ENCODE data around the gene POLN. TPM values are rescaled to one million over a fixed set of nuclear protein-coding genes. Genes with fewer than 3 reads are reported as not detected.

The POLN gene
- total and polyA plus RNA-seq, 2 experiments from 2014 or later = 1.7 to 2.0 TPM

DNA sequence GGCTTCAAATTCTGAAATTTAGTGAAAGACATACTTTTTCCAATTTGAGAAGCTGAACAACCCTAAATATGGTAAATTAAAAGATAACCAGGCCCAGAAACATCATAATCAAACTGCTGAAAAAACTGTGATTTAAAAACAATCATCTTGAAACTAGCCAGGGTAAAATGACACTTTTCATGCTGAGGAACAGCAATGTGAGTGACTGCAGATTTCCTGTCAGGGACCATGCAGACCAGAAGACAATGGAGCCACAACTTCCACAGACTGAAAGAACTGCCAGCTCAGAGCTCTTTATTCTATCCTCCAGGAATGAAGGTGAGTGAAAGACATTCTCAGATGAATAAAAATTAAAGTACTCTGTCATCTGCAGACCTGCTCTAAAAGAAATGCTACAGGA is 109.5 kb downstream of the POLN start:
- Histone ChIP-seq H3K79me2 (no peaks in the 10 kb centered on the region), H3K36me3 (replicated peaks; ENCODE audit: insufficient read depth, low read depth) (no peaks in the 10 kb centered on the region), H3K4me3 (no peak overlapping the region), H3K27me3 (no peaks in the 10 kb centered on the region), H4K20me1 (ENCODE audit: insufficient read depth, poor library complexity, severe bottlenecking) (no peaks in the 10 kb centered on the region), H3K9me3 (ENCODE audit: low read depth) (no peaks in the 10 kb centered on the region), H3K9me2 (replicated peaks; ENCODE audit: insufficient read depth) (no peaks in the 10 kb centered on the region), H3K4me1 (ENCODE audit: insufficient read depth) (no peaks in the 10 kb centered on the region), H3K27ac (no peak overlapping the region), H2AFZ (no peak overlapping the region), H3K4me2 (no peak overlapping the region)
- TF ChIP-seq EZH2 (IDR thresholded peaks at IDR 0.05; ENCODE audit: borderline replicate concordance) (no peak), EZH2phosphoT487 (IDR thresholded peaks at IDR 0.05; ENCODE audit: low read depth, severe bottlenecking, unreplicated experiment) (no peak)
- TF ChIP-seq, protein P1, sequence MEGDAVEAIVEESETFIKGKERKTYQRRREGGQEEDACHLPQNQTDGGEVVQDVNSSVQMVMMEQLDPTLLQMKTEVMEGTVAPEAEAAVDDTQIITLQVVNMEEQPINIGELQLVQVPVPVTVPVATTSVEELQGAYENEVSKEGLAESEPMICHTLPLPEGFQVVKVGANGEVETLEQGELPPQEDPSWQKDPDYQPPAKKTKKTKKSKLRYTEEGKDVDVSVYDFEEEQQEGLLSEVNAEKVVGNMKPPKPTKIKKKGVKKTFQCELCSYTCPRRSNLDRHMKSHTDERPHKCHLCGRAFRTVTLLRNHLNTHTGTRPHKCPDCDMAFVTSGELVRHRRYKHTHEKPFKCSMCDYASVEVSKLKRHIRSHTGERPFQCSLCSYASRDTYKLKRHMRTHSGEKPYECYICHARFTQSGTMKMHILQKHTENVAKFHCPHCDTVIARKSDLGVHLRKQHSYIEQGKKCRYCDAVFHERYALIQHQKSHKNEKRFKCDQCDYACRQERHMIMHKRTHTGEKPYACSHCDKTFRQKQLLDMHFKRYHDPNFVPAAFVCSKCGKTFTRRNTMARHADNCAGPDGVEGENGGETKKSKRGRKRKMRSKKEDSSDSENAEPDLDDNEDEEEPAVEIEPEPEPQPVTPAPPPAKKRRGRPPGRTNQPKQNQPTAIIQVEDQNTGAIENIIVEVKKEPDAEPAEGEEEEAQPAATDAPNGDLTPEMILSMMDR (IDR thresholded peaks at IDR 0.05; ENCODE audit: poor library complexity) = no peak
- DNase-seq (ENCODE audit: low spot score) = no peak

DNA sequence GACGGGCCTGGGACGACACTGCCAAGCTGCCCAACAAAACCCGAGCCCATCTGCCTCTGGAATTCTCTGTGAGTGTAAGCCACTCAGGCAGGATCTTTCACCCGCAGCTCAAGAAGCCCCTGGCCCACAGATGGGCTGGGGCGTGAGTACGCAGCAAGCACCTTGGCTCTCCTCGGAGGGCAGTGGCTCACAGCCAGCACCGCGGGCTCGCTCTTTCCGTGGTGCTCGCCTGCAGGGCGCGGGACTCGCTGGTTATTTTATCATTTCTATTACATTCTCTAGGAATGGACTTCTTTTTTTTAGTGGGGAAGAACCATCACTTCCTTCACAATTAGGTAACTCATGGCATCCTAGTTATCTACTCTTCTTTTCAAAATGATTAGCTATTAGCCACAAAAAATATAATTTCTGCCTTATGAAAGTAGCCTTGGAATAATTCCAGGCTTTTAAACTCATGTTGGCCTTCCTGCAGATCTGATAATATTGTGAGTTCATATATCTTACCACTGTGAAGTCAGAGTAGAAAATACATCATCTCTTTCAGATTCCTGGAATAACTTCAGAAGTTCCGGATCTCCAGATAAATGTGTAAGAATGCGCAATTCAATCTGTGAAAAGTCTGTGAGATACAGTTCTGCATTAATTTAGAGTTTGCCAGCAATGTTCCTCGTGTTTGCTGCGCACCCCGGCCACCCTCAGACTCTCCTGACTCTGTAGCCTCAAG is 114.2 kb downstream of the POLN start:
- Histone ChIP-seq H3K9me3 (ENCODE audit: low read depth) (no peaks in the 10 kb centered on the region), H3K79me2 (no peaks in the 10 kb centered on the region), H4K20me1 (ENCODE audit: insufficient read depth, poor library complexity, severe bottlenecking) (no peaks in the 10 kb centered on the region), H3K4me1 (ENCODE audit: insufficient read depth) (no peaks in the 10 kb centered on the region), H3K27ac (no peak overlapping the region), H2AFZ (no peak overlapping the region), H3K27me3 (no peaks in the 10 kb centered on the region), H3K9me2 (replicated peaks; ENCODE audit: insufficient read depth) (no peaks in the 10 kb centered on the region), H3K4me3 (no peak overlapping the region), H3K36me3 (replicated peaks; ENCODE audit: insufficient read depth, low read depth) (no peaks in the 10 kb centered on the region), H3K4me2 (no peak overlapping the region)
- DNase-seq (ENCODE audit: low spot score) = no peak
- WGBS (ENCODE audit: low lambda C conversion rate, missing lambda C conversion rate) = 91% methylated on average over 20 of the region's 20 CpGs
- TF ChIP-seq, protein P1 (IDR thresholded peaks at IDR 0.05; ENCODE audit: poor library complexity) = no peak

DNA sequence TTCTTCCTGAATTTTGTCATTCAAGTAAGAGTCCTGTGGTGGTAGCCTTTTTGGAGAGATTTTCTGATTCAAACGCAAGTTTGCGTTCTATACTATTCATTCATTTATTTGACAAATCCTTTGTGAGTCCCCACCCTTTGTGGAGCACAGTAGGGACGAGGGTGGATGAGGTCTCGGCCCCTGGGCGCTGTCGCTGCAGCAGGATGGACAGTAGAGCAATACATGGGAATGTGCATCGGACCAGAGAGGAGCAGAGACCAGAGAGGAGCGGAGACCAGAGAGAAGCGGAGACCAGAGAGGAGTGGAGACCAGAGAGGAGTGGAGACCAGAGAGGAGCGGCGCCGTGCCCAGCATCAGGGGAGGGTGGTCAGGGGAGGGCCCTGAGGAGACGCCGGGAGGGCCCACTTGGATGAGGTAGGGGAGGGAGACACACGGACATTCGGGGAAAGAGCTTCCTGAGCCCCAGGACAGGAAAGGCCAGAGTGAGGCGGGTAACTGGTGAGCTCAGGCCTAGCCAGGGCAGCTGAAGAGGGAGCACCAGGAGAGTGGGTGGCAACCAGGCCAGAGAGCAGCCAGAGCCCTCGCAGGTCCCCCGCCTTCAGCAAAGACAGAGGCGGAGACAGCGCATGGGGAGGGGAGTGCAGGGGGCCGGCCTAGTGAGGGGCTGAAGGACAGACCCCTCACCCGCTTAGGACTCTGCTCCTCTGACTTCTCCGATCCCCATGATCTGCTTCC is 115.4 kb downstream of the POLN start:
- no peak for TF ChIP-seq EZH2phosphoT487 (IDR thresholded peaks at IDR 0.05; ENCODE audit: low read depth, severe bottlenecking, unreplicated experiment)
- TF ChIP-seq, protein P1 (IDR thresholded peaks at IDR 0.05; ENCODE audit: poor library complexity) = no peak
- no peak for TF ChIP-seq EZH2 (IDR thresholded peaks at IDR 0.05; ENCODE audit: borderline replicate concordance)
- Histone ChIP-seq H4K20me1 (ENCODE audit: insufficient read depth, poor library complexity, severe bottlenecking) (no peaks in the 10 kb centered on the region), H2AFZ (no peak overlapping the region), H3K4me3 (no peak overlapping the region), H3K9me2 (replicated peaks; ENCODE audit: insufficient read depth) (no peaks in the 10 kb centered on the region), H3K27ac (no peak overlapping the region), H3K4me2 (no peak overlapping the region), H3K9me3 (ENCODE audit: low read depth) (no peaks in the 10 kb centered on the region), H3K79me2 (no peaks in the 10 kb centered on the region), H3K36me3 (replicated peaks; ENCODE audit: insufficient read depth, low read depth) (no peaks in the 10 kb centered on the region), H3K27me3 (no peaks in the 10 kb centered on the region), H3K4me1 (ENCODE audit: insufficient read depth) (no peaks in the 10 kb centered on the region)
- DNase-seq (ENCODE audit: low spot score) = no peak
- WGBS (ENCODE audit: low lambda C conversion rate, missing lambda C conversion rate) = 93% methylated on average over 20 of the region's 24 CpGs
